ENCODE data around the gene NOP10.

- TF ChIP-seq CTCF (IDR thresholded peaks at IDR 0.05) (no peak), POLR2A (IDR thresholded peaks at IDR 0.05) (no peak)
These were observed 18.3 kb upstream of the NOP10 start for GRCh38 chr15:34361278-34361677.

All from testis (tissue), 2 donors.